DND-41 (cell line): Measurements from ENCODE around the gene METTL23.

ENCODE experiments used
- ATAC-seq: fragments of 200-7000 bp; cut with Tn5 transposase; 3 replicates; pipeline ENCODE4 v1.9.1; 2021; ENCODE audit warnings: low read depth; ENCODE audit not compliant: insufficient read depth
- DNase-seq: peaks from one replicate; pipeline ENCODE4 v3.0.0-alpha.2; 2020
- H2AFZ ChIP-seq: 2 replicates; pipeline ENCODE4 v1.6.0; 2012; ENCODE audit warnings: low read depth, low read length
- H3K27ac ChIP-seq: 2 replicates; pipeline ENCODE4 v1.5.1; 2012; ENCODE audit warnings: low read length, inconsistent platforms
- H3K27me3 ChIP-seq: fragments of 200-600 bp; sonication (generic); 2 replicates; pipeline ENCODE4 v1.6.0; 2012; ENCODE audit warnings: low read length, mild to moderate bottlenecking, inconsistent platforms; ENCODE audit not compliant: insufficient read depth, poor library complexity
- H3K36me3 ChIP-seq: 2 replicates; pipeline ENCODE4 v1.5.1; 2012; ENCODE audit warnings: low read length, inconsistent platforms; ENCODE audit not compliant: insufficient read depth
- H3K4me1 ChIP-seq: 2 replicates; pipeline ENCODE4 v1.5.1; 2012; ENCODE audit warnings: mild to moderate bottlenecking, low read length; ENCODE audit not compliant: insufficient read depth
- H3K4me2 ChIP-seq: 2 replicates; pipeline ENCODE4 v1.6.0; 2012; ENCODE audit warnings: mild to moderate bottlenecking, moderate library complexity, low read length, inconsistent platforms; ENCODE audit not compliant: insufficient read depth
- H3K4me3 ChIP-seq, 2 experiments: fragments of 200-600 bp in 1 of 2; shearing (Covaris generic) in 1 of 2; 2 replicates each; pipeline ENCODE4 v1.5.1; 2012 to 2016; ENCODE audit warnings: inconsistent platforms in 2 of 2, low read length in 2 of 2, mild to moderate bottlenecking in 2 of 2, low read depth in 1 of 2, moderate library complexity in 1 of 2
- H3K79me2 ChIP-seq: 2 replicates; pipeline ENCODE4 v1.6.0; 2012; ENCODE audit warnings: low read length, inconsistent platforms; ENCODE audit not compliant: insufficient read depth
- H3K9ac ChIP-seq: 2 replicates; pipeline ENCODE4 v1.6.0; 2012; ENCODE audit warnings: low read depth, mild to moderate bottlenecking, inconsistent platforms, low read length, moderate library complexity
- H3K9me3 ChIP-seq: 2 replicates; pipeline ENCODE4 v1.5.1; 2012; ENCODE audit warnings: low read length, moderate library complexity, mild to moderate bottlenecking, inconsistent platforms; ENCODE audit not compliant: insufficient read depth, severe bottlenecking
- H4K20me1 ChIP-seq: 2 replicates; pipeline ENCODE4 v1.6.0; 2012; ENCODE audit warnings: low read length; ENCODE audit not compliant: insufficient read depth
- CTCF ChIP-seq: IDR thresholded peaks from 2 replicates; pipeline ENCODE4 v1.5.1; 2012; ENCODE audit warnings: borderline replicate concordance, low read length, moderate library complexity, mild to moderate bottlenecking; ENCODE audit not compliant: poor library complexity, severe bottlenecking; ENCODE audit errors: extremely low read depth
- EZH2 ChIP-seq: IDR thresholded peaks from 3 replicates; pipeline ENCODE4 v1.6.1; 2012; ENCODE audit warnings: borderline replicate concordance, low read depth, mild to moderate bottlenecking, moderate library complexity, low read length, inconsistent platforms; ENCODE audit not compliant: severe bottlenecking

METTL23 gene

GRCh38 chr17:76702941-76703637, 23.6 kb upstream of the METTL23 start:
- Histone ChIP-seq H3K4me1 (no peaks in the 10 kb centered on the region), H4K20me1 (no peaks in the 10 kb centered on the region), H3K4me2 (no peak overlapping the region), H3K4me3 (no peak overlapping the region), H3K9me3 (no peaks in the 10 kb centered on the region), H3K9ac (no peak overlapping the region), H3K79me2 (no peaks in the 10 kb centered on the region), H3K27me3 (no peaks in the 10 kb centered on the region), H2AFZ (no peak overlapping the region), H3K36me3 (no peaks in the 10 kb centered on the region), H3K27ac (no peak overlapping the region)
- no peak for TF ChIP-seq EZH2
- no peak for TF ChIP-seq CTCF
- DNase-seq (no peak), ATAC-seq (no peak)

- DNase-seq, result no peak
- H3K27me3 ChIP-seq, result peaks cover 15% of the 10 kb centered on the region
- H3K79me2 ChIP-seq, result no peaks in the 10 kb centered on the region
Observed at GRCh38 chr17:76704805-76705204, 21.8 kb upstream of the METTL23 start.

DNA sequence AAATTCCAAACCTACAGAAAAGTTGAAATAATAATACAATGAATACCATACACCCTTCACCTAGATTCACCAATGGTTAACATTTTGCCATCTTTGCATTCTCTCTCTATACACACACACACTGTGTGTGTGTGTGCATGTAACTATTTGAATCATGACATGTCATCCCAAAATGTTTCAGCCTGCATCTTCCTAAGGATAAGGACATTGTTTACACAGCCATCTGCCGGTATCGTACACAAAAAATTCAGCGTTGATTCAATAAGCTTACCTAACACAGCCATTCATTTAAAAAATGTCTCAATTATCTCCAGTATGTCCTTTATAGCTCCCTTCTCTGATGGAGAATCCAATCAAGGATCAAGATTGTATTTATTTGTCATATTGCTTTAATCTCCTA, 19.8 kb upstream of the METTL23 start:
- no peak for ATAC-seq
- Histone ChIP-seq H3K9me3 (no peaks in the 10 kb centered on the region), H2AFZ (no peak overlapping the region), H3K27me3 (peaks cover 29% of the 10 kb centered on the region), H3K4me1 (peaks cover 9% of the 10 kb centered on the region), H3K36me3 (no peaks in the 10 kb centered on the region), H3K4me2 (no peak overlapping the region), H3K79me2 (no peaks in the 10 kb centered on the region), H3K9ac (no peak overlapping the region), H3K27ac (no peak overlapping the region), H3K4me3 (no peak overlapping the region), H4K20me1 (peaks cover 14% of the 10 kb centered on the region; the same call in 1 of the 2 replicates)
- no peak for TF ChIP-seq EZH2
- TF ChIP-seq CTCF, result no peak
- DNase-seq, result no peak

More at GRCh38 chr17:76704805-76705204, 21.8 kb upstream of the METTL23 start:
- Histone ChIP-seq H3K4me1 (no peaks in the 10 kb centered on the region; the same call in 1 of the 2 replicates), H3K4me2 (no peak overlapping the region), H4K20me1 (peaks cover 11% of the 10 kb centered on the region; the same call in 1 of the 2 replicates), H3K9me3 (no peaks in the 10 kb centered on the region), H3K4me3 (no peak overlapping the region), H3K27ac (no peak overlapping the region), H2AFZ (no peak overlapping the region), H3K9ac (no peak overlapping the region), H3K36me3 (no peaks in the 10 kb centered on the region)
- no peak for TF ChIP-seq EZH2
- no peak for TF ChIP-seq CTCF
- ATAC-seq, result no peak
